Measurements from ENCODE around the gene APOBEC3C.

GRCh38 chr22:39030705-39031104 lies 16.6 kb downstream of the APOBEC3C start:
- TF ChIP-seq POLR2A (IDR thresholded peaks at IDR 0.05) = no peak
- TF ChIP-seq, protein P1, sequence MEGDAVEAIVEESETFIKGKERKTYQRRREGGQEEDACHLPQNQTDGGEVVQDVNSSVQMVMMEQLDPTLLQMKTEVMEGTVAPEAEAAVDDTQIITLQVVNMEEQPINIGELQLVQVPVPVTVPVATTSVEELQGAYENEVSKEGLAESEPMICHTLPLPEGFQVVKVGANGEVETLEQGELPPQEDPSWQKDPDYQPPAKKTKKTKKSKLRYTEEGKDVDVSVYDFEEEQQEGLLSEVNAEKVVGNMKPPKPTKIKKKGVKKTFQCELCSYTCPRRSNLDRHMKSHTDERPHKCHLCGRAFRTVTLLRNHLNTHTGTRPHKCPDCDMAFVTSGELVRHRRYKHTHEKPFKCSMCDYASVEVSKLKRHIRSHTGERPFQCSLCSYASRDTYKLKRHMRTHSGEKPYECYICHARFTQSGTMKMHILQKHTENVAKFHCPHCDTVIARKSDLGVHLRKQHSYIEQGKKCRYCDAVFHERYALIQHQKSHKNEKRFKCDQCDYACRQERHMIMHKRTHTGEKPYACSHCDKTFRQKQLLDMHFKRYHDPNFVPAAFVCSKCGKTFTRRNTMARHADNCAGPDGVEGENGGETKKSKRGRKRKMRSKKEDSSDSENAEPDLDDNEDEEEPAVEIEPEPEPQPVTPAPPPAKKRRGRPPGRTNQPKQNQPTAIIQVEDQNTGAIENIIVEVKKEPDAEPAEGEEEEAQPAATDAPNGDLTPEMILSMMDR (IDR thresholded peaks at IDR 0.05) = no peak
- no peak for TF ChIP-seq POLR2AphosphoS5 (IDR thresholded peaks at IDR 0.05)
- no peak for TF ChIP-seq EP300 (IDR thresholded peaks at IDR 0.05)
